Neuronal stem cell (in vitro differentiated cells): Measurements from ENCODE around the gene SLC22A4.

Experiments used
- DNase-seq: peaks from one replicate; pipeline ENCODE4 v3.0.0-alpha.2; 2013; ENCODE audit warnings: low spot score
- H2AFZ ChIP-seq: one replicate; pipeline ENCODE4 v1.6.1; 2013; ENCODE audit warnings: mild to moderate bottlenecking, low read length, inconsistent platforms
- H2AK5ac ChIP-seq: 2 replicates; pipeline ENCODE4 v1.6.1; 2013; ENCODE audit warnings: low read depth, mild to moderate bottlenecking, inconsistent platforms, low read length, moderate library complexity, mixed read lengths
- H2BK120ac ChIP-seq: 2 replicates; pipeline ENCODE4 v1.6.1; 2013; ENCODE audit warnings: low read depth, mild to moderate bottlenecking, inconsistent platforms, low read length, moderate library complexity, mixed read lengths
- H2BK12ac ChIP-seq: one replicate; pipeline ENCODE4 v1.6.1; 2013; ENCODE audit warnings: low read length, inconsistent platforms
- H2BK15ac ChIP-seq: 2 replicates; pipeline ENCODE4 v1.6.1; 2013; ENCODE audit warnings: mild to moderate bottlenecking, low read length, inconsistent platforms, mixed read lengths
- H2BK5ac ChIP-seq: one replicate; pipeline ENCODE4 v1.6.1; 2013; ENCODE audit warnings: inconsistent platforms, mild to moderate bottlenecking, low read length, moderate library complexity
- H3K14ac ChIP-seq: one replicate; pipeline ENCODE4 v1.6.1; 2013; ENCODE audit warnings: low read length, inconsistent platforms
- H3K18ac ChIP-seq: 2 replicates; pipeline ENCODE4 v1.6.1; 2013; ENCODE audit warnings: low read length, inconsistent platforms
- H3K23ac ChIP-seq: 2 replicates; pipeline ENCODE4 v1.6.1; 2013; ENCODE audit warnings: low read depth, mild to moderate bottlenecking, mixed read lengths, low read length, inconsistent platforms; ENCODE audit not compliant: poor library complexity
- H3K27ac ChIP-seq: replicated peaks from 3 replicates; pipeline ENCODE4 v1.5.1; 2013; ENCODE audit warnings: low read length, inconsistent platforms
- H3K27me3 ChIP-seq, 3 experiments: 2 replicates each; pipeline ENCODE4 v1.6.1; 2013; ENCODE audit warnings: low read length in 3 of 3, mild to moderate bottlenecking in 2 of 3, inconsistent platforms in 1 of 3, low read depth in 1 of 3, mixed read lengths in 1 of 3, moderate library complexity in 1 of 3; ENCODE audit not compliant: control insufficient read depth in 3 of 3, insufficient read depth in 3 of 3
- H3K36me3 ChIP-seq, 2 donors: replicated peaks in 1 of 2; 2 replicates each; pipeline ENCODE4 v1.6.1; 2013; ENCODE audit warnings: low read length in 2 of 2; ENCODE audit not compliant: control insufficient read depth in 2 of 2, insufficient read depth in 2 of 2
- H3K4ac ChIP-seq: 2 replicates; pipeline ENCODE4 v1.6.1; 2013; ENCODE audit warnings: inconsistent platforms, mild to moderate bottlenecking, low read length, moderate library complexity
- H3K4me1 ChIP-seq, 2 donors: 1 replicate in 1 of 2; 2 replicates in 1 of 2; pipeline ENCODE4 v1.6.1; 2013; ENCODE audit warnings: low read length in 2 of 2, low read depth in 1 of 2; ENCODE audit not compliant: control insufficient read depth in 2 of 2, insufficient read depth in 1 of 2
- H3K4me2 ChIP-seq: one replicate; pipeline ENCODE4 v1.6.1; 2013; ENCODE audit warnings: mild to moderate bottlenecking, low read length, inconsistent platforms; ENCODE audit not compliant: insufficient read depth, poor library complexity, severe bottlenecking
- H3K4me3 ChIP-seq, 2 donors: 2 replicates each; pipeline ENCODE4 v1.5.1; 2013; ENCODE audit warnings: low read length in 2 of 2, mild to moderate bottlenecking in 2 of 2, inconsistent platforms in 1 of 2, moderate library complexity in 1 of 2
- H3K79me1 ChIP-seq: one replicate; pipeline ENCODE4 v1.6.1; 2013; ENCODE audit warnings: low read depth, mild to moderate bottlenecking, inconsistent platforms, low read length, moderate library complexity
- H3K9ac ChIP-seq: one replicate; pipeline ENCODE4 v1.6.1; 2013; ENCODE audit warnings: mild to moderate bottlenecking, low read depth, low read length, inconsistent platforms; ENCODE audit not compliant: poor library complexity
- H3K9me3 ChIP-seq, 2 donors: replicated peaks in 1 of 2; 2 replicates each; pipeline versions ENCODE3 to v1.6.1; 2013; ENCODE audit warnings: low read length in 2 of 2, mild to moderate bottlenecking in 2 of 2, inconsistent platforms in 1 of 2, low read depth in 1 of 2, mixed read lengths in 1 of 2, moderate library complexity in 1 of 2; ENCODE audit not compliant: control insufficient read depth in 2 of 2, insufficient read depth in 1 of 2
- H4K8ac ChIP-seq: one replicate; pipeline ENCODE4 v1.6.1; 2013; ENCODE audit warnings: low read depth, mild to moderate bottlenecking, inconsistent platforms, low read length, moderate library complexity
- H4K91ac ChIP-seq: one replicate; pipeline ENCODE4 v1.6.1; 2013; ENCODE audit warnings: low read length, low read depth, mild to moderate bottlenecking, inconsistent platforms; ENCODE audit not compliant: poor library complexity
- WGBS, 2 donors: extraction: QIAGEN DNeasy Blood & Tissue Kit; methylation state at CpG; one replicate each; pipeline ENCODE4 v1.1.7; 2013; ENCODE audit warnings: missing lambda C conversion rate in 2 of 2, mixed read lengths in 1 of 2; ENCODE audit not compliant: insufficient read length in 2 of 2, insufficient replicate concordance in 1 of 2; ENCODE audit errors: extremely low coverage in 2 of 2; 5-methylcytosine and 5-hydroxymethylcytosine counted together

The SLC22A4 gene

DNA sequence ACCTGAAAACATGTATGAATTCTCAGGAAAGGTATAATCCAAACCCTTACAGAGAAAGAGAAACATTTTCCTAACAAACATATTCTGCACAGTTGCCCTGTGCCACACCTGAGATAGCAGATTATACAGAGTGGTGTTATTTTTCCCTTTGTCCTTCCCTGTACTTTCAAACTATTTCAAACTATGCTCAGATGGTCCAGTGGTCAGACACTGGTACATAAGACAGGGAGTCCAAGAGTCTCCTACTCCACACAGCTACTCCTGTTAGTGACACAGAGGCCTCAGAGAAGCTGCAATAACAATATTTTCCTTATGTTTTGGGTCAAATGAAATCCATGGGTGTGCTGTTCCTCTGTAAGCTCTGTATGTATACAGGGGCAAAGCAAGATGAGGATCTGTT, 45.3 kb downstream of the SLC22A4 start:
- DNase-seq = no peak
- Histone ChIP-seq H4K8ac (no peak overlapping the region), H3K18ac (no peak overlapping the region), H2BK5ac (no peak overlapping the region), H4K91ac (no peak overlapping the region), H3K36me3 (no peaks in the 10 kb centered on the region), H2BK12ac (no peak overlapping the region), H3K4me1 (no peaks in the 10 kb centered on the region), H3K14ac (no peak overlapping the region), H3K4me2 (no peak overlapping the region), H2AK5ac (no peak overlapping the region), H3K9me3 (no peaks in the 10 kb centered on the region), H3K9ac (no peak overlapping the region), H3K23ac (no peak overlapping the region), H2BK120ac (no peak overlapping the region), H3K27ac (no peak overlapping the region), H3K79me1 (no peaks in the 10 kb centered on the region), H3K27me3 (no peaks in the 10 kb centered on the region), H2AFZ (no peak overlapping the region), H3K4ac (no peak overlapping the region), H2BK15ac (no peak overlapping the region), H3K4me3 (no peak overlapping the region)

DNA sequence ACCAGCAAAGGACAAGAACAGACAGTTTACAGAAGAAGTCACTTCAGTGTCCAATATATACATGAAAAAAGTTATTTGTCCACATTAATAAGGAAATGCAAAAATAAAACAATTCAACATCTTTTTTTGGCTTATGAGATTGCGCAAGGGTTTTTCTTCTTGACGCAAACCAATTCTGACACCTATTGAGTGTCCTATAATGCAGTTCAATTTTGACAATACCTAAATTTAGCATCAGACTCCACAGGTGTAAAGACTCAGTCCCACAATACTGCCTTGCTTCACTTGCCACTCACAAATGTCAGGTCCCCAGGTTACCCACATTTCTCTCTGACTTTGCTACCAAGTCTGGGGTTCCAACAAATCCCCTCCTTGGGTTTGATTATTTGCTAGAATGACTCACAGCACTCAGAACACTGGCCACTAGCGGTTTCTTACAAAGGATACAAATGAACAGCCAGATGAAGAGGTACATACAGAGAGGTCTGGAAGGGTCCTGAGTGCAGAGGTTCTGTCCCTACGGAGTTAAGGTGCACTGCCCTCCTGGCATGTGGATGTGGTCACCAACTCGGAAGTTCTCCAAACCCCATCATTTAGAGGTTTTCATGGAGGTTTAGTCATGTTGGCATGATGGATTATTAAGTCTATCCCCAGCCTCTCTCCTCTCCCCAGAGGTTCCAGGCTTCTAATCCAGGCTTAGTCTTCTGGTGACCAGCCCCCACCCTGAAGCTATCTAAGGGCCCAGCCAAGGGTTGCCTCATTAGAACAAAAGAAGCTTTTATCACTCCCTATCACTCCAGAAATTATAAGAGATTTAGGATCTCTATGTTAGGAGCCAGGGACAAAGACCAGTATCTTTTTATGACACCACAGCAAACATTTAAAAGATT, 48.3 kb downstream of the SLC22A4 start:
- Histone ChIP-seq H2AK5ac (no peak overlapping the region), H3K4me2 (no peak overlapping the region), H2BK120ac (no peak overlapping the region), H3K9me3 (no peaks in the 10 kb centered on the region), H4K91ac (no peak overlapping the region), H3K4me3 (no peak overlapping the region), H3K4me1 (no peaks in the 10 kb centered on the region), H3K4ac (no peak overlapping the region), H3K27ac (no peak overlapping the region), H3K27me3 (no peaks in the 10 kb centered on the region), H2AFZ (no peak overlapping the region), H2BK15ac (no peak overlapping the region), H2BK5ac (no peak overlapping the region), H2BK12ac (no peak overlapping the region), H4K8ac (no peak overlapping the region), H3K18ac (no peak overlapping the region), H3K14ac (no peak overlapping the region), H3K9ac (no peak overlapping the region), H3K36me3 (no peaks in the 10 kb centered on the region), H3K79me1 (no peaks in the 10 kb centered on the region), H3K23ac (no peak overlapping the region)
- no peak for DNase-seq
- WGBS, 2 donors = no CpG with 5 or more reads among the region's 5 CpGs

GRCh38 chr5:132344775-132345514, 50.8 kb downstream of the SLC22A4 start:
- Histone ChIP-seq H3K23ac (no peak overlapping the region), H3K9me3 (no peaks in the 10 kb centered on the region), H3K36me3 (no peaks in the 10 kb centered on the region), H2BK5ac (no peak overlapping the region), H2BK120ac (no peak overlapping the region), H3K4me3 (no peak overlapping the region), H3K79me1 (no peaks in the 10 kb centered on the region), H2BK15ac (no peak overlapping the region), H4K91ac (no peak overlapping the region), H3K27ac (no peak overlapping the region), H3K14ac (no peak overlapping the region), H2AFZ (no peak overlapping the region), H2BK12ac (no peak overlapping the region), H3K4me2 (no peak overlapping the region), H3K4me1 (no peaks in the 10 kb centered on the region), H2AK5ac (no peak overlapping the region), H4K8ac (no peak overlapping the region), H3K27me3 (no peaks in the 10 kb centered on the region), H3K9ac (no peak overlapping the region), H3K4ac (no peak overlapping the region), H3K18ac (no peak overlapping the region)
- no peak for DNase-seq
- no CpG with 5 or more reads among the region's 5 CpGs for WGBS, 2 donors

DNA sequence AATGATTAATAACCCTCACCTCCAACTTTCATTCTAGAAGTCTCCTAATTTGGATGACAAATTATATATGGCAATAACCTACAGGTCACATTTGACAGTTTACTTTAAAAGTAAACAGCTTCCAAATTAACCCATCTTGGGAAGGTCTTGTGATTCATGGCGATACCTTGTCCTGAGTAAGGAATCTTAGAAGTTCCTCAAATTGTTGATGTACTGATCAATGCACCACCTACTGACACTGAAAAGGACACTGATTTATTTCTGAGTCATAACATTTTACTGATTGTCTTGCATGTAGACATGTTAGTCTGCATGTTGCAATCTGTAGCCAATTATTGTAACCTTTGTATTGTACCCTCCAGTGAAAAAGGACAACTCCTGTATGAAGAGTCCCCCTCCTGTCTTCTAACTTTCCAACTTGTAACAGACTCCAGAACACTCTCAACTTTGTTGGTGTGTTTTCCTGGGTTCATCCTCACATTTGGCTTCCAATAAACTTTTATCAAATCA, 59.3 kb downstream of the SLC22A4 start:
- Histone ChIP-seq H3K27ac (no peak overlapping the region), H3K4me3 (no peak overlapping the region), H3K4me2 (no peak overlapping the region), H3K23ac (no peak overlapping the region), H3K9ac (no peak overlapping the region), H3K36me3 (no peaks in the 10 kb centered on the region), H3K18ac (no peak overlapping the region), H3K9me3 (peaks cover 0 to 3% of the 10 kb centered on the region in 2 donors), H2BK5ac (no peak overlapping the region), H3K27me3 (no peaks in the 10 kb centered on the region), H2BK15ac (no peak overlapping the region), H3K4me1 (no peaks in the 10 kb centered on the region), H4K91ac (no peak overlapping the region), H2AFZ (no peak overlapping the region), H3K79me1 (no peaks in the 10 kb centered on the region), H2BK120ac (no peak overlapping the region), H2BK12ac (no peak overlapping the region), H3K14ac (no peak overlapping the region), H4K8ac (no peak overlapping the region), H3K4ac (no peak overlapping the region), H2AK5ac (no peak overlapping the region)
- DNase-seq = no peak
- WGBS, 2 donors = no CpG with 5 or more reads among the region's 1 CpG
